ENCODE measurements around the gene VPS52. TPM values are rescaled to one million over a fixed set of nuclear protein-coding genes. Genes with fewer than 3 reads are reported as not detected.

VPS52 gene
- total and polyA plus RNA-seq, 9 of the 15 experiments (the other 6 are each of a cell fraction or from before 2014, with no cell fraction given) = 24.4 to 103 (median 40.2) TPM

- no peaks in the 10 kb centered on the region for H3K9me1 ChIP-seq (ENCODE audit: control insufficient read depth, insufficient read depth, low read length)
- DNase-seq (ENCODE audit: extremely low read depth in 1 of 4, low spot score in 3 of 4) (peak in 2 of 4 experiments; percentile 41 to 45), ATAC-seq (no peak), FAIRE-seq (peak; percentile 19)
- no peaks in the 10 kb centered on the region for H3K9me3 ChIP-seq (replicated peaks; ENCODE audit: control insufficient read depth, insufficient read depth, low read depth, low read length)
- H3K4me3 ChIP-seq = peak overlapping the region; percentile 76
- H3K27ac ChIP-seq (ENCODE audit: extremely low read depth, low read depth, low read length) = peak overlapping the region; percentile 83; the same call in 2 of the 3 replicates
- intact Hi-C loops (cut with micrococcal nuclease) = no loop called here
- TSS peak; percentile 78 for BruUV-seq (replicated peaks)
- in situ Hi-C loops (cut with MboI) = no loop called here
- H3K79me2 ChIP-seq (ENCODE audit: control insufficient read depth, insufficient read depth, low read length) = peaks cover 45% of the 10 kb centered on the region
- H2AFZ ChIP-seq (ENCODE audit: low read depth, low read length) = peak overlapping the region; percentile 99
- H3K4me2 ChIP-seq (ENCODE audit: insufficient read depth, low read length) = peak overlapping the region; percentile 98
- H3K36me3 ChIP-seq (ENCODE audit: control insufficient read depth, insufficient read depth, low read length) = peaks cover 75% of the 10 kb centered on the region
- ChIA-PET POLR2A (interaction anchor here (0.5 to 7.1 kb wide), 12 partner anchors 9 to 447 kb away, joined by 3 to 90 read pairs (median 4); partner anchors contain the start of genes B3GALT4, CUTA, HSD17B8 and RGL2), CTCF (ENCODE audit: low intra/inter-chr PET ratio) (interaction anchor here (0.7 kb wide), 1 partner anchor 165 kb away, joined by 3 read pairs; no protein-coding TSS in a partner anchor)
- peaks cover 13 to 24% of the 10 kb centered on the region in 2 experiments; a peak in 4 of 5 replicates for H3K4me1 ChIP-seq (replicated peaks in 1 of 2; ENCODE audit: control insufficient read depth in 2 of 2, insufficient read depth in 2 of 2, low read length in 2 of 2)
- H3K27me3 ChIP-seq (ENCODE audit: control insufficient read depth in 2 of 2, insufficient read depth in 2 of 2, low read length in 2 of 2) = no peaks in the 10 kb centered on the region
- no peaks in the 10 kb centered on the region for H4K20me1 ChIP-seq (replicated peaks; ENCODE audit: control insufficient read depth, insufficient read depth, low read length)
- TF ChIP-seq RBBP5 (IDR thresholded peaks at IDR 0.05; ENCODE audit: borderline replicate concordance, insufficient read depth, low read length, poor library complexity, severe bottlenecking) = peak; percentile 5
- TF ChIP-seq FOXJ3 (CRISPR knock-in tag; IDR thresholded peaks at IDR 0.05) = no peak
- TF ChIP-seq POLR2A (conservative IDR thresholded peaks at IDR 0.05) = no peak
- no peak for TF ChIP-seq ZNF785 (CRISPR knock-in tag; IDR thresholded peaks at IDR 0.05)
- no peak for TF ChIP-seq ATF1 (CRISPR knock-in tag; IDR thresholded peaks at IDR 0.05)
- no peak for TF ChIP-seq ATF1 (tag; IDR thresholded peaks at IDR 0.05)
- TF ChIP-seq CBX3 (IDR thresholded peaks at IDR 0.05; ENCODE audit: borderline replicate concordance in 1 of 2, low read length in 2 of 2) = no peak
- TF ChIP-seq ZBTB11 (CRISPR knock-in tag; IDR thresholded peaks at IDR 0.05) = 0 out of 6 replicates have a peak, but pooled peaks of 1 of the 3 experiments have one; percentile 29
- TF ChIP-seq KAT7 (CRISPR knock-in tag; IDR thresholded peaks at IDR 0.05; ENCODE audit: borderline replicate concordance) = peak; percentile 11; the same call in 1 of the 2 replicates
- TF ChIP-seq GATAD2A (IDR thresholded peaks at IDR 0.05) = no peak
- TF ChIP-seq XRCC5 (IDR thresholded peaks at IDR 0.05; ENCODE audit: low read depth, low read length) = 0 out of 2 replicates have a peak, but pooled peaks have one; percentile 9
- no peak for TF ChIP-seq RBM15 (IDR thresholded peaks at IDR 0.05; ENCODE audit: insufficient read depth, low read length)
- peak; percentile 18; the same call in 1 of the 2 replicates for TF ChIP-seq FOXP4 (CRISPR knock-in tag; IDR thresholded peaks at IDR 0.05; ENCODE audit: borderline replicate concordance)
- H3K9ac ChIP-seq (ENCODE audit: insufficient read depth in 1 of 2, low read depth in 2 of 2, low read length in 2 of 2) = peak overlapping the region; percentile 91 to 94
- 3% methylated on average over 20 of the region's 21 CpGs for WGBS (ENCODE audit: insufficient coverage, low coverage, missing lambda C conversion rate)
Observed at GRCh38 chr6:33288141-33288920, 16.7 kb upstream of the VPS52 start.
